Retinal pigment epithelial cell (primary cell): ENCODE data around the gene SIN3A.
"Not testable (repeated sequence)": the region's sequence is repeated elsewhere in the genome, so short reads cannot be mapped to it uniquely, and the experiment has no call there.

ENCODE experiments used
- DNase-seq: peaks from one replicate; pipeline ENCODE4 v3.0.0-alpha.2; 2010; ENCODE audit warnings: low read depth
- H3K4me3 ChIP-seq: 2 replicates; pipeline ENCODE4 v1.5.1; 2011; ENCODE audit warnings: mild to moderate bottlenecking, low read length, control low read depth, moderate library complexity
- TF ChIP-seq, protein P1 (sequence below): conservative IDR thresholded peaks from 2 replicates; pipeline ENCODE4 v1.5.1; 2011; ENCODE audit warnings: low read depth, low read length, control low read depth, inconsistent platforms

The SIN3A gene

DNA sequence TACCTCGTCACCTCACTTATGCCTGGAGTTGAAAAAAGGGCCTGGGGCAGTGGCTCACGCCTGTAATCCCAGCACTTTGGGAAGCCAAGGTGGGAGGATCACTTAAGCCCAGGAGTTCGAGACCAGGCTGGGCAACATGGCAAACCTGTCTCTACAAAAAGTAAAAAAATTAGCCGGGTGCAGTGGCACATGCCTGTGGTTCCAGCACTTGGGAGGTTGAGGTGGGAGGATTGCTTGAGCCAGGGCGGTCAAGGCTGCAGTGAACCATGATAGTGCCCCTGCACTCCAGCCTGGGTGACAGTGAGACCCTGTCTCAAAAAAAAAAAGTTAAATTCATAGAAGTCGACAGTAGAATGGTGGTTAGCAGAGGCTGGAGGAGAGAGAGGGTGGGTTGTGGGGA, 109.3 kb downstream of the SIN3A start:
- no peak for DNase-seq
- TF ChIP-seq, protein P1, sequence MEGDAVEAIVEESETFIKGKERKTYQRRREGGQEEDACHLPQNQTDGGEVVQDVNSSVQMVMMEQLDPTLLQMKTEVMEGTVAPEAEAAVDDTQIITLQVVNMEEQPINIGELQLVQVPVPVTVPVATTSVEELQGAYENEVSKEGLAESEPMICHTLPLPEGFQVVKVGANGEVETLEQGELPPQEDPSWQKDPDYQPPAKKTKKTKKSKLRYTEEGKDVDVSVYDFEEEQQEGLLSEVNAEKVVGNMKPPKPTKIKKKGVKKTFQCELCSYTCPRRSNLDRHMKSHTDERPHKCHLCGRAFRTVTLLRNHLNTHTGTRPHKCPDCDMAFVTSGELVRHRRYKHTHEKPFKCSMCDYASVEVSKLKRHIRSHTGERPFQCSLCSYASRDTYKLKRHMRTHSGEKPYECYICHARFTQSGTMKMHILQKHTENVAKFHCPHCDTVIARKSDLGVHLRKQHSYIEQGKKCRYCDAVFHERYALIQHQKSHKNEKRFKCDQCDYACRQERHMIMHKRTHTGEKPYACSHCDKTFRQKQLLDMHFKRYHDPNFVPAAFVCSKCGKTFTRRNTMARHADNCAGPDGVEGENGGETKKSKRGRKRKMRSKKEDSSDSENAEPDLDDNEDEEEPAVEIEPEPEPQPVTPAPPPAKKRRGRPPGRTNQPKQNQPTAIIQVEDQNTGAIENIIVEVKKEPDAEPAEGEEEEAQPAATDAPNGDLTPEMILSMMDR: no peak
- H3K4me3 ChIP-seq: no peak overlapping the region

DNA sequence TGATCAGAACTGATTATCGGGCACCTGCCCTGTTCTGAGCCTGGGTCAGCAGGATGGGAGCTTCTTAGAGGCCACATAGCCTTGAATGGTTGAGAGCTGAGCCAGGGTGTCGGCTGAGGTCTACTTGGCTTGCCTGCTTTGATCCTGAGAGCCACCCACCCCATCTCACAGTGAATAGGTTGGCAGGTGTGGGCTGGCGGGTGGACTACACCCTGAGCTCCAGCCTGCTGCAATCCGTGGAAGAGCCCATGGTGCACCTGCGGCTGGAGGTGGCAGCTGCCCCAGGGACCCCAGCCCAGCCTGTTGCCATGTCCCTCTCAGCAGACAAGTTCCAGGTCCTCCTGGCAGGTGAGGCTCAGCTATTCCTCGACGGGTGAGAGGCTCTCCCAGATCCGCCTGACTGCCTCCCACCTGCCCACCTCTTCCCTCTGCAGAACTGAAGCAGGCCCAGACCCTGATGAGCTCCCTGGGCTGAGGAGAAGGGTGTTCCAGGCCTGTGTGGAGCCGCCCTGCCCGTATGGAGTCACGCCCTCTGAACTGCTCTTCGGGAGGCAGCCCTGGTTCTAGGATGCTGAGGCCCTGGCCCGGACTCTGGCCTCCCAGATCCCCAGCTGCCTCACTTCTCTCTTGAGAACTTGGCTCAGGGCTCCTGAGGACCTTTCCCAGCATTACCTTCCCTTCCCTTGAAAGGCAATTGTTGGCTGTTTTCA, 111.8 kb downstream of the SIN3A start:
- TF ChIP-seq, protein P1: no peak
- H3K4me3 ChIP-seq: no peak overlapping the region
- no peak for DNase-seq

DNA sequence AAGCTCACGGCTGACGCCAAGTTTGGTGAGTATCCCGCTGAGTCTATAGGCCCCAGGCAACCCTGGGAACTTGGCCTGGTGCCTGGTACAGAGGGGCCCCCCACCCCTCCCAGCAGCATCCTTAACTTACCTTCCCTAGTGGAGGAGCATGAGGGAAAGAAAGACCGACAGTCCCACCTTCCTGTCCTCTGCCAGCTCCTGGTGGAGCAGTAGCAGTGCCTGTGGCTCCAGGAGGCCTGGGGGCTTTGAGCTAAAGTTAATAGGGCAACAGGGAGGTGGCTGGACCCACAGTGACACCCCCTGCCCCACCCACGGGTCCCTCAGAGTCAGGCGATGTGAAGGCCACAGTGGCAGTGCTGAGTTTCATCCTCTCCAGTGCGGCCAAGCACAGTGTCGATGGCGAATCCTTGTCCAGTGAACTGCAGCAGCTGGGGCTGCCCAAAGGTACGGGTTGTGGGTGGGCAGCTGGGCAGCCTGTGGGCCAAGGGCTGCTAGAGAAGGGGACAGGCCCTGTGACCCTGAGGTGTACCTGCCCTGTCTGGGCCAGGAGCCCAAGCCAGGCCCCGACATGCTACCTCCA, 112.7 kb downstream of the SIN3A start:
- DNase-seq: no peak
- H3K4me3 ChIP-seq: no peak overlapping the region
- TF ChIP-seq, protein P1: no peak

DNA sequence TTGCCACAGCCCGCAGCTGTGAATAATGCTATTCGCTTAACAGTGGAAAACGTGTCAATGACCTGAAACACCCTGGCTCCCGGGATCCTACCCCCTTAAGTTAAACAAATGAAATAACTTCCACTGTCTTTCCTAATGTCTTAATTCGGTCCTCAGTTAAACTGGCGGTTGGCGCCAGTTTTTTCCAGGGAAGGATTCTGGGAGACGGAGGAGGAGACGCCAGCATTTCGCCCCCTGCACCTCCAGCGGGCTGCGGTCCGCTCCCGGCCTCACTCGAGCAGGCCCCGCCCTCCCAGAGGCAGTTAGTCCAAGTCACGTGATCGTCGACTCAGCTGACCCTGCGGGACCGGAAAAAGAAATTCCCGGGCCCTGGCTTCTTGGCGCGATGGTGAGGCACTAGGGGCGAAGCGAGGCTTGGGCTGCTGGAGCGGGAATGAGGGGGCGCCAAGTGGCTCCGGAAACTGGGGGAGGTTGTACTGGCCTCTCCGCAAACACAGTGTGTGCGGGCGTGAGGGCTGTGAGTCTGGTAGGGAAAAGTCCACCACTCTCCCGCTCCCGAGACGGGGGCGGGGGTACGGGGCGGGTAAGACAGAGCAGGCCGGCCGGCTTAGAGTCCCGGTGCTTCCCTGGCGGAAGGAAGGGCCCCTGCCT, 115.7 kb downstream of the SIN3A start, which contains the start of gene COMMD4:
Gene COMMD4, plus strand, starts transcription at position 359 of the 651 bp plus-strand sequence. Its CDS starts 27 bp downstream, at position 386.
- TF ChIP-seq, protein P1: no peak
- H3K4me3 ChIP-seq: peak within 1 kb of the TSS; percentile 77
- DNase-seq: peak; percentile 73

DNA sequence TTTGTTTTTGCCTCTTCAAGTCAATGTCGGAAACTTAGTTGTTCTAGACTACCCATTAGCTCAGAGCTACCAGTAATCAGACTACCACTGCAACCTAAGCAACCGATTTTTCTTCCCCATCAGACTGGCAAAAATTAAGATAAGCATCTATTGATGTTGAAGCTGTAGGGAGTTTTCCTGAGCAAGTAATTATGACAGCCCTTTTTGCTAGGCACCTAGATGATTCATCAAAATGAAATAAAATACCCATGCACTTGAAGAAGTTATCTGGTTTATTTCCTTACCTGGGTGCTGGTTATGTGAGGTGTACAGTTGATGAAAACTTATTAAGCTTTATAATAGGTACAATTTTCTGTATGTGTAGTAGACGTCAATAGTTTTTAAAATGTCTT, 116.2 kb downstream of the SIN3A start:
- H3K4me3 ChIP-seq: peak overlapping the region; percentile 77
- no peak for DNase-seq
- TF ChIP-seq, protein P1: no peak

DNA sequence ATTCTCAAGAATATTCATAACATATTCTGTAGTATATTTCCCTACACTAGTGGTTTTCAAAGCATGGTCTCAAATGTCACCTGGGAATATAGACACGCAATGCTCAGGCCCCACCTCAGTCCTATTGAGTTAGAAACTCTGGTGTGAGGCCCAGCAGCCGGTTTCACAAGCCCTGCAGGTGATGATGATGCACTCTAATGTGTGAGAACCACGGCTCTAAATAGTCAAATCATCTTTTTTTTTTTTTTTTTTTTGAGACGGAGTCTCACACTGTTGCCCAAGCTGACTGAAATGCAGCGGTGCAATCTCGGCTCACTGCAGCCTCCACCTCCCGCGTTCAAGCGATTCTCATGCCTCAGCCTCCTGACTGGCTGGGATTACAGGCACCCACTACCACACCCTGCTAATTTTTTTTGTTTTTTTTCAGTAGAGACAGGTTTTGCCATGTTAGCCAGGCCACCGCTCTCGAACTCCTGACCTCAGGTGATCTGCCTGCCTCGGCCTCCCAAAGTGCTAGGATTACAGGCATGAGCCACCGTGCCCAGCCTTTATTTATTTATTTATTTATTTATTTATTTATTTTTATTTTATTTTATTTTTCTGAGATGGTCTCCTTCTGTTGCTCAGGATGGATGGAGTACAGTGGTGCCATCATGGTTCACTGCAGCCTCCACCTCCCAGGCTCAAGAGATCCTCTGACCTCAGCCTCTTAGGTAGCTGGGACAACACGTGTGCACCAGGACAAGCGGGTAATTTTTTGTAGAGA, 117.7 kb downstream of the SIN3A start:
- H3K4me3 ChIP-seq, DNase-seq: not testable (repeated sequence)

DNA sequence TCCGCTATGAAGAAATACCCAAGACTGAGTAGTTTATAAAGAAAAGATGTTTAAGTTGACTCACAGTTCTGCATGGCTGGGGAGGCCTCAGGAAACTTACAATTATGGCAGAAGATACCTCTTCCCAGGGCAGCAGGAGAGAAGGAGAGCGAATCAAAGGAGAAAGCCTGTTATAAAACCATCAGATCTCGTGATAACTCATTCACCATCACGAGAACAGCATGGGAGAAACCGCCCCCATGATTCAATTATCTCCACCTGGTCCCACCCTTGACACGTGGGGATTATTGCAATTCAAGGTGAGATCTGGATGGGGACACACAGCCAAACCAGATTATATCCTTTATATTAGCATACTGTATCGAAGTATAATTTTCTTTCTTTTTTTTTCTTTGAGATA, 119.4 kb downstream of the SIN3A start:
- DNase-seq, H3K4me3 ChIP-seq: not testable (repeated sequence)
